Aorta (tissue), 5 donors: ENCODE data around the gene CAPZA2. TPM values are rescaled to one million over a fixed set of nuclear protein-coding genes. Genes with fewer than 3 reads are reported as not detected.
"Not testable (repeated sequence)": the region's sequence is repeated elsewhere in the genome, so short reads cannot be mapped to it uniquely, and the experiment has no call there.

Experiments
- ATAC-seq: fragments of 200-7000 bp; cut with Tn5 transposase; one replicate; pipeline ENCODE4 v1.9.1; 2022; ENCODE audit warnings: moderate library complexity; ENCODE audit not compliant: low FRiP score
- DNase-seq, 2 donors: peaks; one replicate each; pipeline ENCODE4 v3.0.0-alpha.2; 2020
- H3K27ac ChIP-seq, 2 donors: one replicate each; pipeline ENCODE4 v1.5.1; 2013; ENCODE audit warnings: low read length in 2 of 2, mild to moderate bottlenecking in 2 of 2, moderate library complexity in 2 of 2, control low read depth in 1 of 2, inconsistent platforms in 1 of 2, low read depth in 1 of 2
- H3K27me3 ChIP-seq, 2 donors: one replicate each; pipeline ENCODE4 v1.6.1; 2013; ENCODE audit warnings: control low read depth in 1 of 2, low read length in 1 of 2, mild to moderate bottlenecking in 1 of 2, moderate library complexity in 1 of 2; ENCODE audit not compliant: insufficient read depth in 2 of 2, control insufficient read depth in 1 of 2
- H3K36me3 ChIP-seq, 2 donors: one replicate each; pipeline ENCODE4 v1.6.1; 2013; ENCODE audit warnings: control low read depth in 1 of 2, low read length in 1 of 2, mild to moderate bottlenecking in 1 of 2; ENCODE audit not compliant: insufficient read depth in 2 of 2, control insufficient read depth in 1 of 2
- H3K4me1 ChIP-seq, 2 donors: one replicate each; pipeline ENCODE4 v1.6.1; 2013; ENCODE audit warnings: low read length in 2 of 2, control low read depth in 1 of 2, mild to moderate bottlenecking in 1 of 2, moderate library complexity in 1 of 2; ENCODE audit not compliant: insufficient read depth in 2 of 2, control insufficient read depth in 1 of 2
- H3K4me3 ChIP-seq, 2 donors: one replicate each; pipeline ENCODE4 v1.5.1; 2013; ENCODE audit warnings: low read length in 2 of 2, control low read depth in 1 of 2, mild to moderate bottlenecking in 1 of 2
- H3K9me3 ChIP-seq: one replicate; pipeline ENCODE4 v1.6.1; 2013; ENCODE audit warnings: mild to moderate bottlenecking, low read length; ENCODE audit not compliant: control insufficient read depth
- WGBS, 2 donors: extraction: QIAGEN DNeasy Blood & Tissue Kit; methylation state at CpG; one replicate each; pipeline ENCODE4 v1.1.7; 2013; 5-methylcytosine and 5-hydroxymethylcytosine counted together
- intact Hi-C, 2 donors: fragments of 100-400 bp; cut with DNase I; formaldehyde crosslinking; loops; one replicate each; pipeline versions ENCODE4 v1.14.2 to v1.15.0; 2022
- polyA plus RNA-seq, 2 donors: library from polyadenylated mRNA; stranded (reverse); fragments of 200-250 nt; gene quantifications; one replicate each; pipeline ENCODE4 v1.2.3, GENCODE V29; 2013
- total RNA-seq, 2 donors: library from RNA; stranded (reverse); fragmentation: NEBNext Ultra II Directional; extraction: Animal tissue kit (Norgen Biotek cat#: 25700); gene quantifications; one replicate each; pipeline ENCODE4 v1.2.1, GENCODE V29; 2021
- donor health status: healthy with polysubstance abuse.
- donor health status: Bipolar disorder and iron deficiency.
- donor health status: DM: no; HTN: no; CAD: no.
- donor health status: DM: no; HTN: no; CAD: no.
- donor health status: DM: yes; HTN: yes; CAD: no.

The CAPZA2 gene
- total and polyA plus RNA-seq, 4 donors: 91.1 to 345 (median 201) TPM

DNA sequence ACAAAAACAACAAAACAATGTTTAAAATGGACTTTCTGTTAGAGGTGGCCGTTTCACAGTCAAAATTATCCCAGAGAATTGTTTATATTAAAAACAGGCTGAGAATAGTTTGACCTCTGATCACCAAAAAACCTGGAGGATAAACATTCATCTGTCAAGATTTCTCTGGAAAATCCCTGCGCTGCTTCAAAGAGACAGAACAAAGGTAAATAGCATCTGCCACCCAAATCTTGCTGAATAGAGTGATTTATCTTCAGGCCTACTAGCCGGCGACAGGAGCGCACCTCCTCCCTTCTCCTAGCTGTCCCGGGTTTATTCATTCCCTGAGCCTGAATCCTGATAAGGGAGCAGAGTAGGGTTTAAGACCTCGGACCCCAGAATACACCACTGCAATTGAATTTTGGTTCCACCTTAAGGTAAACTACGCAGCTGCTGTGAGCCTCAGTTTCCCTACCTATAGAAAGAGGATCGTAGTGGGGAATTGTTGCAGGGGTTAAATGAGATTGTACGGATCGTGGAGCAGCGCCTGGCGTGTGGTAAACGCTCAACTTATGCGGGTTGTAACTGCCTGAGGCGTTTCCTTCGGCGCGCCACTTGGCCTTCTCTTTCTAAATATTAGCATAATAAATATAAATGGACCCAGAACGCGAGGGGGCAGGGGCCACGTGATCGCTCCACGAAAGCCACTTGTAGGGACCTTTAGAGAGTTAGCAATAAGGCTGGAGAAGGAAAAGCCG lies 90.4 kb downstream of the CAPZA2 start:
- intact Hi-C loops: no loop called here
- H3K4me1 ChIP-seq: peaks cover 2 to 3% of the 10 kb centered on the region in 2 donors
- H3K27ac ChIP-seq: peak overlapping the region; percentile 88 to 99
- ATAC-seq: no peak
- peak; percentile 85 to 89 for DNase-seq
- WGBS, 2 donors: 1 to 2% methylated on average over 24 to 25 of the region's 25 CpGs
- H3K36me3 ChIP-seq: no peaks in the 10 kb centered on the region
- no peaks in the 10 kb centered on the region for H3K27me3 ChIP-seq
- H3K4me3 ChIP-seq: peak overlapping the region; percentile 99
- no peaks in the 10 kb centered on the region for H3K9me3 ChIP-seq

DNA sequence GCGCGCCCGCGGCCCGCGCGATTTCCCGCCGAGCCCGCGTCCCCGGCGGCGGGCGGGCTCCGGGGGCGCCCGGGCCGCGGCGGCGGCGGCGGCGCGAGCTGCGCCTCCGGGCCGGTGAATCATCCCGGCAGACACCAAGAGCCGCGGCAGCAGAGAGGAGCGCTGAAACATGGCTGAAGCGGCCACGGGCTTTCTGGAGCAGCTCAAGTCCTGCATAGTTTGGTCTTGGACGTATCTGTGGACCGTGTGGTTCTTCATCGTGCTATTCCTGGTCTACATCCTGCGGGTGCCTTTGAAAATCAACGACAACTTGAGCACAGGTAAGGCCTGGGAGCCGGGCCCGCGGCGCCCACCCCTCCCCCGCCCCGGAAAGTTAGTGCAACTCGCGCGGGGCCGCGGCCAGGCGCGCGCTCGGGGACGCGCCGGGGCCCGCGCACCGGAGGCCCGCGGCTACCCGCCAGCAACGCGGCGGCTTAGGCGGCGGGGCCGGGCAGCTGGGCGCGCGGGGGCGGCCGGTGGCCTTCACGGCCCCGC lies 91.1 kb downstream of the CAPZA2 start, which contains the start of gene ST7:
ST7 (plus strand) TSS at position 130 of the 534 bp plus-strand sequence; CDS start at position 170, 40 bp downstream.
- Histone ChIP-seq H3K27ac (peak within 1 kb of the TSS; percentile 98 to 99), H3K36me3 (no peaks in the 10 kb centered on the region), H3K27me3 (no peaks in the 10 kb centered on the region), H3K4me3 (peak within 1 kb of the TSS; percentile 99), H3K9me3 (no peaks in the 10 kb centered on the region), H3K4me1 (peaks cover 2 to 3% of the 10 kb centered on the region in 2 donors)
- intact Hi-C loops: no loop called here
- ATAC-seq (peak; percentile 85), DNase-seq (peak in 1 of 2 donors; percentile 89)
- 0 to 1% methylated on average over 68 to 77 of the region's 77 CpGs for WGBS, 2 donors

- Histone ChIP-seq H3K36me3 (no peaks in the 10 kb centered on the region), H3K9me3 (no peaks in the 10 kb centered on the region), H3K4me1 (peaks cover 2% of the 10 kb centered on the region in 2 donors), H3K27me3 (no peaks in the 10 kb centered on the region), H3K4me3 (peak overlapping the region; percentile 99), H3K27ac (peak overlapping the region; percentile 98 to 99)
- 0 to 1% methylated on average over 49 to 63 of the region's 63 CpGs for WGBS, 2 donors
- DNase-seq (peak; percentile 73 to 85), ATAC-seq (peak; percentile 71)
- intact Hi-C loops: no loop called here
These were observed 91.8 kb downstream of the CAPZA2 start for GRCh38 chr7:116953906-116954838.

DNA sequence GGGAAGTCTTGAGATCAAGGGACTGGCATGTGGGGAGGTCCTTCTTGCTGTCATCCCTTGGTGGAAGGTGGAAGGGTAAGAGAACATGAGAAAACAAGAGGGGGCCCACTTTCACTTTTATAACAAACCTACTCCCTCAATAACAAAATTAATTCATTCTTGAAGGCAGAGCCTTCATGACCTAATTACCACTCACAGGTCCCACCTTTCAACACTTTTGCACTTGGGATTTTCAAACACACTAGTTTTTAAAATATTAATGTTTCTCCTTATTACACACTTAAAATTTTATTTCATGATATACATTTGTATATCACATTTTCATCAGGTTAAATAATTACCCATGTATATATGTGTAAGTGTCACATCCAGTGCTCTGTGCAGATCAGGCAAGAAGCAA lies 93.0 kb downstream of the CAPZA2 start:
- Histone ChIP-seq H3K36me3 (no peaks in the 10 kb centered on the region), H3K4me3 (peak overlapping the region in 1 of 2 donors; percentile 99), H3K9me3 (no peaks in the 10 kb centered on the region), H3K4me1 (peaks cover 2% of the 10 kb centered on the region in 2 donors), H3K27me3 (no peaks in the 10 kb centered on the region), H3K27ac (no peak overlapping the region)
- DNase-seq: no peak
- no peak for ATAC-seq
- intact Hi-C loops: no loop called here

DNA sequence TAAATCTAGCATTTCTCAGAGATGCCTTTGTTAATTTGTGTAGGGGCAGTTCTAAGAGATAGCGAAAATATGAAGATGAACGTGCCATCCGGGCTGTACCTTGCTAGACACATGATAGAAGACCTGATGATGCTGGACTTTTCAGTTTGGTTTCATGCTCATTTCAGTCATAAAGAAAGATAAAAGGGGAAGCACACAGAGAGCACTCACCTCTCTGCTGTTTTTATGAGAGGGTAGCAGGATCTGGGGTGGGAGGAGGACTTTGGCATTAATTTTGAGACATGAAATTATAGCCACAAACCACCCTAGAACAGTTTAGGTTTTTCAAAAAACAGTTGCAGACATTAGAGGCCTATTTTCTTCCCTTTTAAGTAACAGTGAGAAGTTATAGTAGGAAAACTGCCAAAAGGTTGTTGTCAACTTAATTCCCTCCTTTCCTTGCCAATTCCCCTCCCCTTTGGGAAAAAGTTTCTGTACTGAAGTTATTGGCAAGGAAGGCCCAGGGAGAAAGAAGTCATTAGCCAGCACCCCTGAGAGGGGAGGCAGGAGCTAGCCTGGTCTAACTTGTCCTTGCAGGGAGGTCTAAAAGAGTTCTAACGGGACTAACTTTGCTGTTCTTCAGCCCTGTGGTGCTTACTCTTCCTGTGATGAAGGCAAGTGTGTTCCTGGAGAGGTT lies 93.6 kb downstream of the CAPZA2 start:
- peak overlapping the region; percentile 46 to 93 for H3K27ac ChIP-seq
- H3K27me3 ChIP-seq: no peaks in the 10 kb centered on the region
- H3K36me3 ChIP-seq: no peaks in the 10 kb centered on the region
- peaks cover 2% of the 10 kb centered on the region in 2 donors for H3K4me1 ChIP-seq
- ATAC-seq: peak; percentile 36
- no peaks in the 10 kb centered on the region for H3K9me3 ChIP-seq
- 42 to 46% methylated on average over 4 of the region's 4 CpGs for WGBS, 2 donors
- H3K4me3 ChIP-seq: no peak overlapping the region
- DNase-seq: no peak
- intact Hi-C loops: no loop called here

GRCh38 chr7:116956477-116956804 lies 94.1 kb downstream of the CAPZA2 start:
- H3K4me3 ChIP-seq: no peak overlapping the region
- H3K4me1 ChIP-seq: peaks cover 2% of the 10 kb centered on the region in 2 donors
- ATAC-seq (no peak), DNase-seq (no peak)
- no peaks in the 10 kb centered on the region for H3K9me3 ChIP-seq
- intact Hi-C loops: no loop called here
- no peaks in the 10 kb centered on the region for H3K36me3 ChIP-seq
- peak overlapping the region; percentile 46 to 93 for H3K27ac ChIP-seq
- 75 to 77% methylated on average over 2 of the region's 2 CpGs for WGBS, 2 donors
- no peaks in the 10 kb centered on the region for H3K27me3 ChIP-seq

DNA sequence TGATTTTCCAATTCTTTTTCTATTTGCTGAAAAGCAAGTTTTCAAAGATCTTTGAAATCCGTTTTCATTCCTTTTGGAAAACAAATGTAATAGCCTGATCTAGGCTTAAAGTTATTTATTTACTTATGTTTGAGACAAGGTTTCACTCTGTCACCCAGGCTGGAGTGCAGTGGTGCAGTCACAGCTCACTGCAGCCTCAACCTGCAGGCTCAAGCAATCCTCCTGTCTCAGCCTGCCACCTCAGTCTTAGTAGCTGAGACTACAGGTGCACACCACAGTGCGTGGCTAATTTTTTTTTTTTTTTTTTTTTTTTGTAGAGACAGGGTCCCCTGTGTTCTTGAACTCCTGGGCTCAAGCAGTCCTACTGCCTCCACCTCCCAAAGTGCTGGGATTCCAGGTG lies 95.5 kb downstream of the CAPZA2 start:
- Histone ChIP-seq H3K4me1 (peaks cover 2% of the 10 kb centered on the region in 2 donors), H3K27me3 (no peaks in the 10 kb centered on the region), H3K9me3 (no peaks in the 10 kb centered on the region), H3K27ac (no peak overlapping the region), H3K36me3 (no peaks in the 10 kb centered on the region), H3K4me3 (no peak overlapping the region)
- 63 to 69% methylated on average over 2 of the region's 2 CpGs for WGBS, 2 donors
- DNase-seq (no peak), ATAC-seq (no peak)
- intact Hi-C loops: no loop called here

- intact Hi-C loops: not testable (repeated sequence)
These were observed 99.7 kb downstream of the CAPZA2 start for GRCh38 chr7:116961966-116962673.

More at GRCh38 chr7:116961966-116962673, 99.7 kb downstream of the CAPZA2 start:
- not testable (repeated sequence) for H3K4me1 ChIP-seq, H3K4me3 ChIP-seq, H3K9me3 ChIP-seq, H3K36me3 ChIP-seq, DNase-seq, H3K27ac ChIP-seq, ATAC-seq, H3K27me3 ChIP-seq
- 93 to 95% methylated on average over 4 of the region's 4 CpGs for WGBS, 2 donors
